DMS153 treated with DMSO at 0.1 percent for 48 hours (cell line): ENCODE results near the gene BICRA.
"Not testable (repeated sequence)": the region's sequence is repeated elsewhere in the genome, so short reads cannot be mapped to it uniquely, and the experiment has no call there.

ENCODE experiments used
- DNase-seq: peaks from one replicate; lab custom pipeline; 2025; ENCODE audit not compliant: unreplicated experiment; lab: John Stamatoyannopoulos, UW

Gene BICRA

GRCh38 chr19:47608969-47609905 lies at the start of gene BICRA:
BICRA (plus strand) TSS chr19:47609134; CDS start chr19:47673575, 64,441 bp downstream.
- DNase-seq = peak; percentile 36

GRCh38 chr19:47560999-47561398 lies 47.9 kb upstream of the BICRA start:
- DNase-seq = no peak

GRCh38 chr19:47561440-47562057 lies 47.4 kb upstream of the BICRA start:
- DNase-seq = no peak

GRCh38 chr19:47564081-47564480 lies 44.9 kb upstream of the BICRA start:
- DNase-seq = no peak

- no peak for DNase-seq
Observed at GRCh38 chr19:47569331-47569730, 39.6 kb upstream of the BICRA start.

- no peak for DNase-seq
Observed at GRCh38 chr19:47572635-47573034, 36.3 kb upstream of the BICRA start.

- no peak for DNase-seq
Observed at GRCh38 chr19:47573071-47574026, 35.6 kb upstream of the BICRA start, which contains the start of gene ZNF541. ZNF541 (minus strand) TSS chr19:47573148; CDS start chr19:47555856, 17,292 bp downstream.

GRCh38 chr19:47580397-47580796 lies 28.5 kb upstream of the BICRA start:
- no peak for DNase-seq

GRCh38 chr19:47581605-47582319 lies 27.2 kb upstream of the BICRA start:
- DNase-seq = no peak

- no peak for DNase-seq
Observed at GRCh38 chr19:47582320-47582909, 26.5 kb upstream of the BICRA start.

- not testable (repeated sequence) for DNase-seq
Observed at GRCh38 chr19:47583161-47583560, 25.8 kb upstream of the BICRA start.

GRCh38 chr19:47587295-47587694 lies 21.6 kb upstream of the BICRA start:
- DNase-seq = no peak

- DNase-seq = no peak
Observed at GRCh38 chr19:47589824-47590223, 19.1 kb upstream of the BICRA start.

- DNase-seq = no peak
Observed at GRCh38 chr19:47593860-47594259, 15.1 kb upstream of the BICRA start.

GRCh38 chr19:47595944-47596343 lies 13.0 kb upstream of the BICRA start:
- DNase-seq = no peak

GRCh38 chr19:47598407-47599349 lies 10.3 kb upstream of the BICRA start:
- DNase-seq = no peak

- not testable (repeated sequence) for DNase-seq
Observed at GRCh38 chr19:47599671-47600245, 9.2 kb upstream of the BICRA start.
